ENCODE results near the gene BCAR3.

The BCAR3 gene

DNA sequence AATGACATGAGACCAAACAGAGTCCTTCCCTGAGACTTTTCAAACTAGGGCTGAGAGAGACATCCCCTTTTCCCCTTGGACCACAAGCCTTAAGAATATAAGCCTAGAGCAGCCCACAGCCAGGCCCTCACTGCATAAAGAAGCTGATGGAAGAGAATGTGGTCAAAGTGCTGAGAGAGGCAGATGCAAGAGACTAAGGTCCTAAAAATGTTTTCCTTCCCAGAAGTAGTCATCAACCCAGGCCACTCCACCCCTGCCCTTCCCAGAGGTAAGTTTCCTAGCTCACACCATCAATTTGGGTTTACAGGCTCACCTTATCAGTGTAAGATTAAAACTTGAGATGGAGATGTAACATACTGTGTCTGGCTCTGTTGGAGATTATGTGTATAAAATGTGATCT, 58.2 kb downstream of the BCAR3 start:
- Histone ChIP-seq H3K4me1 (ENCODE audit: insufficient read depth, low read length) (no peaks in the 10 kb centered on the region), H4K20me1 (ENCODE audit: insufficient read depth, low read length) (no peaks in the 10 kb centered on the region), H3K27me3 (ENCODE audit: insufficient read depth, low read length, poor library complexity) (no peaks in the 10 kb centered on the region), H2AFZ (ENCODE audit: low read depth, low read length) (no peak overlapping the region), H3K4me2 (ENCODE audit: insufficient read depth, low read length) (no peak overlapping the region), H3K27ac (ENCODE audit: low read length) (no peak overlapping the region), H3K9ac (ENCODE audit: low read depth, low read length) (no peak overlapping the region), H3K79me2 (ENCODE audit: insufficient read depth, low read length) (no peaks in the 10 kb centered on the region), H3K36me3 (ENCODE audit: insufficient read depth, low read length) (no peaks in the 10 kb centered on the region), H3K4me3 (ENCODE audit: low read depth in 1 of 2, low read length in 2 of 2) (no peak overlapping the region), H3K9me3 (ENCODE audit: insufficient read depth, low read length, severe bottlenecking) (no peaks in the 10 kb centered on the region)
- DNase-seq (no peak), ATAC-seq (ENCODE audit: insufficient read depth, low read depth) (no peak)
- no peak for TF ChIP-seq EZH2 (IDR thresholded peaks at IDR 0.05; ENCODE audit: borderline replicate concordance, low read depth, low read length, severe bottlenecking)
- TF ChIP-seq, protein P1, sequence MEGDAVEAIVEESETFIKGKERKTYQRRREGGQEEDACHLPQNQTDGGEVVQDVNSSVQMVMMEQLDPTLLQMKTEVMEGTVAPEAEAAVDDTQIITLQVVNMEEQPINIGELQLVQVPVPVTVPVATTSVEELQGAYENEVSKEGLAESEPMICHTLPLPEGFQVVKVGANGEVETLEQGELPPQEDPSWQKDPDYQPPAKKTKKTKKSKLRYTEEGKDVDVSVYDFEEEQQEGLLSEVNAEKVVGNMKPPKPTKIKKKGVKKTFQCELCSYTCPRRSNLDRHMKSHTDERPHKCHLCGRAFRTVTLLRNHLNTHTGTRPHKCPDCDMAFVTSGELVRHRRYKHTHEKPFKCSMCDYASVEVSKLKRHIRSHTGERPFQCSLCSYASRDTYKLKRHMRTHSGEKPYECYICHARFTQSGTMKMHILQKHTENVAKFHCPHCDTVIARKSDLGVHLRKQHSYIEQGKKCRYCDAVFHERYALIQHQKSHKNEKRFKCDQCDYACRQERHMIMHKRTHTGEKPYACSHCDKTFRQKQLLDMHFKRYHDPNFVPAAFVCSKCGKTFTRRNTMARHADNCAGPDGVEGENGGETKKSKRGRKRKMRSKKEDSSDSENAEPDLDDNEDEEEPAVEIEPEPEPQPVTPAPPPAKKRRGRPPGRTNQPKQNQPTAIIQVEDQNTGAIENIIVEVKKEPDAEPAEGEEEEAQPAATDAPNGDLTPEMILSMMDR (IDR thresholded peaks at IDR 0.05; ENCODE audit: borderline replicate concordance, extremely low read depth, low read length, poor library complexity, severe bottlenecking), result no peak

DNA sequence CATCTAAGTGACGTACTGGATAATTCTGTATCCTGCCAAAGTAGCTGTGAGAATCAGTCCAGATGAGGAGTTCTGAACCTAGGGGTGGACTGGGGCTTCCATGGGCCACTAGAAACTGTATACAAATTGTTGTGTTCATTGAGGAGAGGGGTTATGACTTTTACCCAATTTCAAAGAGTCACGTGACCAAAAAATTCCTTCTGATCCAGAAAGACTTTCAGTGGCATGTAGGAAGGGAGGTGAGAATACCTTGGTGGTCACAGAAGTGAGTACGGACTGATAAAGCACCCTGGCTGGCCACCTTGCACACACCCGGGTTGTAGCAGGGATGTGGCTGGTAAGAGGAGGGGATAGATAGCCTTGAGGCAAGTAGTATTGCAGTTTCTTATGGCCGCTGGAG, 60.4 kb downstream of the BCAR3 start:
- H3K9me3 ChIP-seq (ENCODE audit: insufficient read depth, low read length, severe bottlenecking), result no peaks in the 10 kb centered on the region

DNA sequence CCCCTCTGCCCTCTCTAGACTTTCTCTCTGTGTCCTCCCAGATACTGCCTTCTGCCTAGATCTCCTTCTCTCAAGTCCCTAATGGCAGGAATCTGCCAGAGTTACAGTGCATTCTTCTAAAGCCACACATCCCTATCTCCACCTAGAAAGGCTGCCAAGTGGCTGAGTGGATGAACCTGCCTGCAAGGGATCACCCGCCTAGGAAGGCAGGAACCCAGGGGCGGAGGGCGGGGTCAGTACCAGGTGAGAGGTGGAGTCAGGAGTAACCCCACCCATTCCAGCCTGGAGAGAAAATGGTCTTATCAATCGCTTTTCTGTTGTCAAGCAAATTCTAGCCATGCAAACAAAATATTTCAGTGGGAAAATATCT, 60.8 kb downstream of the BCAR3 start:
- Histone ChIP-seq H2AFZ (ENCODE audit: low read depth, low read length) (no peak overlapping the region), H3K4me1 (ENCODE audit: insufficient read depth, low read length) (no peaks in the 10 kb centered on the region), H3K27me3 (ENCODE audit: insufficient read depth, low read length, poor library complexity) (no peaks in the 10 kb centered on the region), H3K27ac (ENCODE audit: low read length) (no peak overlapping the region), H3K9me3 (ENCODE audit: insufficient read depth, low read length, severe bottlenecking) (no peaks in the 10 kb centered on the region), H3K4me3 (ENCODE audit: low read depth in 1 of 2, low read length in 2 of 2) (no peak overlapping the region), H3K36me3 (ENCODE audit: insufficient read depth, low read length) (no peaks in the 10 kb centered on the region), H4K20me1 (ENCODE audit: insufficient read depth, low read length) (no peaks in the 10 kb centered on the region), H3K79me2 (ENCODE audit: insufficient read depth, low read length) (no peaks in the 10 kb centered on the region), H3K9ac (ENCODE audit: low read depth, low read length) (no peak overlapping the region), H3K4me2 (ENCODE audit: insufficient read depth, low read length) (no peak overlapping the region)
- ATAC-seq (ENCODE audit: insufficient read depth, low read depth), result no peak
- DNase-seq, result no peak
- TF ChIP-seq EZH2 (IDR thresholded peaks at IDR 0.05; ENCODE audit: borderline replicate concordance, low read depth, low read length, severe bottlenecking), result no peak
- TF ChIP-seq, protein P1 (IDR thresholded peaks at IDR 0.05; ENCODE audit: borderline replicate concordance, extremely low read depth, low read length, poor library complexity, severe bottlenecking), result no peak

More for the DNA sequence above, 60.4 kb downstream of the BCAR3 start:
- Histone ChIP-seq H3K4me2 (ENCODE audit: insufficient read depth, low read length) (no peak overlapping the region), H4K20me1 (ENCODE audit: insufficient read depth, low read length) (no peaks in the 10 kb centered on the region), H3K36me3 (ENCODE audit: insufficient read depth, low read length) (no peaks in the 10 kb centered on the region), H3K27ac (ENCODE audit: low read length) (no peak overlapping the region), H3K9ac (ENCODE audit: low read depth, low read length) (no peak overlapping the region), H3K4me3 (ENCODE audit: low read depth in 1 of 2, low read length in 2 of 2) (no peak overlapping the region), H3K27me3 (ENCODE audit: insufficient read depth, low read length, poor library complexity) (no peaks in the 10 kb centered on the region), H2AFZ (ENCODE audit: low read depth, low read length) (no peak overlapping the region), H3K79me2 (ENCODE audit: insufficient read depth, low read length) (no peaks in the 10 kb centered on the region), H3K4me1 (ENCODE audit: insufficient read depth, low read length) (no peaks in the 10 kb centered on the region)
- TF ChIP-seq EZH2 (IDR thresholded peaks at IDR 0.05; ENCODE audit: borderline replicate concordance, low read depth, low read length, severe bottlenecking), result no peak
- TF ChIP-seq, protein P1 (IDR thresholded peaks at IDR 0.05; ENCODE audit: borderline replicate concordance, extremely low read depth, low read length, poor library complexity, severe bottlenecking), result no peak
- no peak for DNase-seq
- ATAC-seq (ENCODE audit: insufficient read depth, low read depth), result no peak
